ENCODE results near the gene CYB5R2.

CYB5R2 gene

GRCh38 chr11:7694235-7694634, 20.9 kb upstream of the CYB5R2 start:
- peaks cover 12% of the 10 kb centered on the region for H3K4me1 ChIP-seq
- no peak overlapping the region for H3K27ac ChIP-seq
- no peaks in the 10 kb centered on the region for H3K79me2 ChIP-seq
- H3K4me2 ChIP-seq (ENCODE audit: low read length) = no peak overlapping the region
- H3K36me3 ChIP-seq (ENCODE audit: control insufficient read depth, insufficient read depth, low read length) = no peaks in the 10 kb centered on the region
- no peak for TF ChIP-seq CTCF (IDR thresholded peaks at IDR 0.05)
- no peak overlapping the region for H3K4me3 ChIP-seq (ENCODE audit: low read depth, low read length)
- H3K9me3 ChIP-seq (ENCODE audit: control insufficient read depth, low read length) = no peaks in the 10 kb centered on the region
- peak overlapping the region; percentile 35 for H2AFZ ChIP-seq
- H3K27me3 ChIP-seq (ENCODE audit: control insufficient read depth, insufficient read depth, low read length) = no peaks in the 10 kb centered on the region
- H3K9ac ChIP-seq = no peak overlapping the region

DNA sequence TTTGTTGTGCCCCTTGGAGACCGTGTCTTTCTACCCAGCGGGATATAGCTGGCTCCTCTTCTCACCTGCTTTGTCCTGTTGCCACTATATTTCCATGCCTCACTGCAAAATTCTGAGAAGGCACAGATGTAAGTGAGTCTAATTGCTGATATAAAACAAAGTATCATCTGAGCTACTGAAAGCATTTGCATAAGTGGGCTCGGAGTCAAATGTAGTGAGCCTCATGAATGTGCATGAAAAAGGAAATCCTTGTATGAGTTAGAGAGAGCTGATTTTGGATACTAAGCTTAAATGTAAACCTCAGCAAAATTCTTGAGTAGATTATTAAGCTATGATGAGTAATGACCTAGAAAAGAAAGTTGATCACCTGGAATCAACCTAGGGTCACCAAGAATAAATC, 19.1 kb upstream of the CYB5R2 start:
- Histone ChIP-seq H3K27me3 (ENCODE audit: control insufficient read depth, insufficient read depth, low read length) (no peaks in the 10 kb centered on the region), H3K27ac (peak overlapping the region; percentile 29), H3K4me2 (ENCODE audit: low read length) (no peak overlapping the region), H2AFZ (no peak overlapping the region), H3K4me1 (peaks cover 12% of the 10 kb centered on the region), H3K36me3 (ENCODE audit: control insufficient read depth, insufficient read depth, low read length) (no peaks in the 10 kb centered on the region), H3K9me3 (ENCODE audit: control insufficient read depth, low read length) (no peaks in the 10 kb centered on the region), H3K9ac (no peak overlapping the region), H3K79me2 (no peaks in the 10 kb centered on the region), H3K4me3 (ENCODE audit: low read depth, low read length) (no peak overlapping the region)
- no peak for TF ChIP-seq CTCF (IDR thresholded peaks at IDR 0.05)

- Histone ChIP-seq H3K36me3 (ENCODE audit: control insufficient read depth, insufficient read depth, low read length) (no peaks in the 10 kb centered on the region), H3K27ac (peak overlapping the region; percentile 29), H3K27me3 (ENCODE audit: control insufficient read depth, insufficient read depth, low read length) (no peaks in the 10 kb centered on the region), H3K79me2 (no peaks in the 10 kb centered on the region), H3K4me3 (ENCODE audit: low read depth, low read length) (no peak overlapping the region), H3K4me1 (peaks cover 12% of the 10 kb centered on the region), H3K4me2 (ENCODE audit: low read length) (no peak overlapping the region), H3K9ac (no peak overlapping the region), H2AFZ (no peak overlapping the region), H3K9me3 (ENCODE audit: control insufficient read depth, low read length) (no peaks in the 10 kb centered on the region)
- no peak for TF ChIP-seq CTCF (IDR thresholded peaks at IDR 0.05)
These were observed 18.6 kb upstream of the CYB5R2 start for GRCh38 chr11:7691759-7692350.

DNA sequence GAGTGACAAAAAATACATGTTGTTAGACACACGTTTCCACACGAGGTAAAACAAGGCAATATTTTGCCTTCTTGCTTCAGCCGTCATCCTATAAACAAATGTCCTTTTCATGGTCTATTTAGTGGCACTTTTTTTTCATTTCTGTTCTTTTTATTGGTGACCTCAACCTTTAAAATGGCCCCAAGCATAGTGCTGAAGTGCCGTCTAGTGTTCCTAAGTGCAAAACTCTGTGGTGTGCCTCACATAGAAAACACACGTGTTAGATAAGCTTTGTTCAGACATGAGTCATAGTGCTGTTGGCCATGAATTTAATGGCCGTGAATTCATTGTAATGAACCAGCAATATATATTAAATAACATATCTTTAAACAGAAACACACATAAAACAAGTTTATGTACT, 17.3 kb upstream of the CYB5R2 start:
- Histone ChIP-seq H3K79me2 (no peaks in the 10 kb centered on the region), H3K9me3 (ENCODE audit: control insufficient read depth, low read length) (no peaks in the 10 kb centered on the region), H3K4me3 (ENCODE audit: low read depth, low read length) (no peak overlapping the region), H3K4me1 (peaks cover 12% of the 10 kb centered on the region), H3K27ac (no peak overlapping the region), H2AFZ (no peak overlapping the region), H3K9ac (no peak overlapping the region), H3K4me2 (ENCODE audit: low read length) (no peak overlapping the region), H3K36me3 (ENCODE audit: control insufficient read depth, insufficient read depth, low read length) (no peaks in the 10 kb centered on the region), H3K27me3 (ENCODE audit: control insufficient read depth, insufficient read depth, low read length) (no peaks in the 10 kb centered on the region)
- no peak for TF ChIP-seq CTCF (IDR thresholded peaks at IDR 0.05)

GRCh38 chr11:7689239-7689638, 15.9 kb upstream of the CYB5R2 start:
- no peak overlapping the region for H3K4me3 ChIP-seq (ENCODE audit: low read depth, low read length)
- no peak overlapping the region for H3K27ac ChIP-seq
- no peak overlapping the region for H3K4me2 ChIP-seq (ENCODE audit: low read length)
- H3K4me1 ChIP-seq = peaks cover 12% of the 10 kb centered on the region
- H3K36me3 ChIP-seq (ENCODE audit: control insufficient read depth, insufficient read depth, low read length) = no peaks in the 10 kb centered on the region
- no peak overlapping the region for H2AFZ ChIP-seq
- H3K9me3 ChIP-seq (ENCODE audit: control insufficient read depth, low read length) = no peaks in the 10 kb centered on the region
- H3K27me3 ChIP-seq (ENCODE audit: control insufficient read depth, insufficient read depth, low read length) = no peaks in the 10 kb centered on the region
- no peak for TF ChIP-seq CTCF (IDR thresholded peaks at IDR 0.05)
- H3K9ac ChIP-seq = no peak overlapping the region
- H3K79me2 ChIP-seq = no peaks in the 10 kb centered on the region
